NCI-H510A treated with DMSO at 0.1 percent for 48 hours (cell line): ENCODE data around the gene CDC14A.
"Not testable (repeated sequence)": the region's sequence is repeated elsewhere in the genome, so short reads cannot be mapped to it uniquely, and the experiment has no call there.

ENCODE experiments used
- DNase-seq: peaks from one replicate; lab custom pipeline; 2025; lab: John Stamatoyannopoulos, UW

The CDC14A gene

GRCh38 chr1:100404821-100405220, 52.5 kb downstream of the CDC14A start:
- no peak for DNase-seq

DNA sequence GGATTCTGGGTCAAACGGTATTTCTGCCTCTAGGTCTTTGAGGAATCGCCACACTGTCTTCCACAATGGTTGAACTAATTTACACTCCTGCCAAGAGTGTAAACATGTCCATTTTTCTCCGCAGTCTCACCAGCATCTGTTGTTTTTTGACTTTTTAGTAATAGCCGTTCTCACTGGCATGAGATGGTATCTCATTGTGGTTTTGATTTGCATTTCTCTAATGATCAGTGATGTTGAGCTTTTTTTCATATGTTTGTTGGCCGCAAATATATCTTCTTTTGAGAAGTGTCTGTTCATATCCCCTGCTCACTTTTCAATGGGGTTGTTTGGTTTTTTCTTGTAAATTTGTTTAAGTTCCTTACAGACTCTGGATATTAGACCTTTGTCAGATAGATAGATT, 53.6 kb downstream of the CDC14A start:
- DNase-seq, result not testable (repeated sequence)

DNA sequence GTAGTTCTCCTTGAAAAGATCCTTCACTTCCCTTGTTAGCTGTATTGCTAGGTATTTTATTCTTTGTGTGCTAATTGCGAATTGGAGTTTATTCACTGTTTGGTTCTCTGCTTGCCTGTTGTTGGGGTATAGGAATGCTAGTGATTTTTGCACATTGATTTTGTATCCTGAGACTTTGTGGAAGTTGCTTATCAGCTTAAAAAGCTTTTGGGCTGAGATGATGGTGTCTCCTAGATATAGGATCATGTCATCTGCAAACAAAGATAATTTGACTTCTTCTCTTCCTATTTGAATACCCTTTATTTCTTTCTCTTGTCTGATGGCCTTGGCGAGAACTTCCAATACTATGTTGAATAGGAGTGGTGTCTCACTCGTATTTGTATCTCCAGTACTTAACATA, 55.1 kb downstream of the CDC14A start:
- not testable (repeated sequence) for DNase-seq

- no peak for DNase-seq
Measured at GRCh38 chr1:100411019-100411418, 58.7 kb downstream of the CDC14A start.

DNA sequence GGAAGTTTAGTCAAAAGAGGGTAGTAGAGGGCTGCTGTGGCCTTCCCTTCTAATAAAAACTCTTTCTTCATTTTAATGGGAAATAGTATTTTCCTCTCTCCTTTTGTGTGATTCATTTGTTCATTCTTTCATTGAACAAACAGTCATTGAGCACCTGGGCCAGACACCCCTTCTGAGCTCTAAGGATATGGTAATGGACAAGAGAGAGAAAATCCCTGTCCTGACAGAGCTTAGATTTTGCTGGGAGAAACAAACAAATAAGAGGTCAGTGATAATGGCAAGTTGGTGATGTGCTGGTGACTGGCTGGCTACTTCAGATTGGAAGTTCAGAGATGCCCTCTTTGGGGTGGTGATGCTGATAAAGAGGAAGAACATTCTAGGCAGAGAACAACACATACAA, 59.3 kb downstream of the CDC14A start:
- no peak for DNase-seq

DNA sequence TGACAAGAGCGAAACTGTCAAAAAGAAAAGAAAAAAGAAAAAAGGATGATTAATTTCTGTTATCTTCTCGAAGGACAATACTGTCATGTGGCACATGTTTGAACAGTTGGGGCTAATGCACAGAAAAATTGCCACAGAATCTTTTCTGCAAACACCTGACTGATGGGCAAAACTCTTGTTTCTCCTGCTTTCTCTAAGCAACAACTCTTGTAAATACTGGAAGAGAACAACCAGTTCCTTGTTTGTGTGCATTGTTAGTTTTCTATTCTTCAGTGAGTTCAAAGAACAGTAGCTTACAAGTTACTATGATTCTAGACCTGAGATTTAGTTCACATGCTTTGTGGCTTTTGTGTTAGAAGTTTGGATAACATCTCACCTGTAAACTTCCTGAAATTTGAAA, 60.7 kb downstream of the CDC14A start:
- DNase-seq, result no peak

DNA sequence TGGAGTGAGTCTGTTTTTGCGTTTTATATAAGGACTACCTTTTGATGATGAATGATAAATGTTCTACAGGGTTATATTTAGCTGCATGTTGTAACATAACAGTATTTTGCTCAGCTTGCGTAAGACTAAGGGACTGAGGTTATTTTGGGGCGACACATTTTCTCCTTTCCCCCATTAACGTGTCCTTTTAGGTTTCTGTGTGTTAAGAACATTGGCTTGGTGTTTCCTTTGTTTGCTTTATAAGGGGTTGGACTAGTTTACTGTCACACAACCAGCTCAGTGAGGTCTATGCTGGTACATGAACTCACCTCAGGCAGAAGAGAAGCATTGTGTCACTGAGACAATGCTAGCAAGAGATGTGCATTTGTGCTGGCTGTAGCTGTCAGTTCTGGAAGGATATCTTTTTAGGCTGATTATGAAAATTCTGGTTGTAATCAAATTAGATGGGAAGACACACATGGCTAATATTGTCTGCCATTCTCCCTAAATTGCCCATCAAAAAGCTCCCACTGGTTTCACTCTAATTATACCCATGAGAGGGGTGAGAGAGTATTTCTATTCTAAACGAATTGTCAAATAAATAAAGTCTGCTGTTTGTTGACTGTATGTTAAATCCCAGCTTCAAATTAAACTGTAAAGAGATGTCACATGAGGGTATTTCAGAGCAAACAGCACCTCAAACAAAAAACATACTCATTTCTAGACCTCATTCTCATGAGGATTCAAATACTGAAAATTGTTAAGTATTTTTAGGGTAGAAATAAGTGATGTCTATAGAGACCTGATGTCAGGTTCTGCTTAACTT, 62.6 kb downstream of the CDC14A start:
- no peak for DNase-seq

- DNase-seq, result peak; percentile 12
Measured at GRCh38 chr1:100415498-100415778, 63.1 kb downstream of the CDC14A start.

DNA sequence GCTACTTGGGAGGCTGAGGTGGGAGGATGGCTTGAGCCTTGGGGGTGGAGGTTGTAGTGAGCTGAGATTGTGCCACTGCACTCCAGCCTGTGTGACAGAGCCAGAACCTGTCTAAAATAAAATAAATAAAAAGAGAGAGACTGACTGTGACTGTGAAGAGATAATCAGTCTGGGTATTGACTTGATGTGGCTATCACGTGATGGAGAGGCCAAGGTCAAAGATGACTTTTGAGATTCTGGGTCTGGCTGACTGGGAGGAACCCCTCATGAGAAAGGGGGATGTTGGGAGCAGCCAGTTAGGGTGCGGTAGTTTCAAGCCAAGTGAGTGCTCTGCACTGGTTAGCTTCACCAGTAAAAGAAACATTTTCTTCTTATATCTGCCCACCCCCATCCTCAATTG, 66.8 kb downstream of the CDC14A start:
- no peak for DNase-seq

DNA sequence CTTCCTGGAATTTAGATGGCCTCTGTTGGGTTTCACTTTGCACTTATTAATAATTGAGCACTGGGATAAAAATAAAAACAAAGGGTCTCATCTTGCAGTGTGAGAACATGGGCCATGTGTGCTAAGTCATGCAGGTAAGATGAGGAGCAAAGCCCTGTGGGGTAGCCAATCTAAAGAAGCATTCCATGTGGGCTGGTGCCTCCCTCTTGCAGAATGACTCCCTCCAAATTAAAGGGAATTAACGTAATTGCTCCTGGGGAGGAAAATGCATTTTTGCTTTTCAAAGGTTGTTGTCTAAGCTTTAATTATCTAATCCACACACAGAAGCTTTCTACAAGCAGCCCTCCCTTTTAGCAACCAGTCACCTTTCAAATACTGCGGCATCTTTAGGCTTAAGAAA, 69.8 kb downstream of the CDC14A start:
- DNase-seq, result no peak

GRCh38 chr1:100423832-100424337, 71.6 kb downstream of the CDC14A start:
- no peak for DNase-seq

DNA sequence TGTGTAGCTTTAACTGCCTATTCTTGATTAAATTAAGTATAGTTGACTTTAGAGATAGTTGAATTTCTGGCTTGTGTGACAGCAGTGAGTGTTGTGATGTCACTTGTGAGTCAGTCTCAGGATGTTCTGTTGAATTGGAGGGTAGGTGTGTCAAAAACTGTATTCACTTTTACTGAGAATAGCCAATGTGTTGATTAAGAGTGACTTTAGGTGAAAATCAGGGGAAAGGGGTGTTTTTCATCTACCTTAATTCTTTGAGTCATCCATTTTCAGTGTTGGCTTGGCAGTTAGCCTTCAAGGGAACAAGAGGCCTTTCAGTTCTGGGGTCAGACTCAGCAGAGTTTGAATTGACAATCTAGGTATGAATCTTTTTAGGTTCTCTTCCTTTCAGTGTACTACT, 75.9 kb downstream of the CDC14A start:
- no peak for DNase-seq

- peak; percentile 52 for DNase-seq
Measured at GRCh38 chr1:100430325-100430756, 78.0 kb downstream of the CDC14A start.

DNA sequence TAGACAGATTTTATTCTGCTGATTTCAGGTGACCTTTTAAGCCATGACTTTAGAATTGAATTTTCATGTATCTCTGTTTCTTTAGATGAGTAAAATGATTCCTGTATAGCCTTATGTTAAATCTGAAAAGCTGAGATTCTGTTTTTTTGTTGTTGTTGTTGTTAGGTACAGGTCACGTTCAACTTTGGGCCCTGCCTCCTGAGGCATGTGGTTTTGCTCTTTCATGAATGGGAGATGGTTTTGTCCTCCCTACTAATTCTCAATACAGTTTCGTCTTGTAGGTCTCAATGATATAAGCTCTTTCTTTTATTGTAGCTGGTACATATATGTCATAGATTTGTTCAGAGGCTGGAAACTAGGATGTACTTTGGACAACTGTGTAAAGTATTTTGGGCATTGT, 79.6 kb downstream of the CDC14A start:
- DNase-seq, result no peak

DNA sequence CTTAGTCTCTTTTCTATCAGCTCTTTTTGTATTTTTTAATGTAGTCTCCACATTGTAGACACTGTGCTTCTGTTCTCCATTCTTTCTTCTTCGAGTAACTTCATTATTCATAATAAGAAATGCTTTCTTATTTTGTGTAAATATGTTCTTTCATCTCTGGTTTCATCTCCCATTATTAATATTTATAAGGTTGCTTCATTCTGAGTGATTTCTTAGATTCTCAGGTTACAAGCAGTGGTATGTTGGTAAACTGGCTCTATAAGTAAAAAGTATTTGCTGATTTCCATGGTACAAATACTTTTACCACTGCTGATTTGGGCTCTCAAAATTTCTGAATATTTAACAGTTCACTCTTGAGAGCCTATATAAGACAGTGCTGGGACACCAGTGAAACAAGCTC, 81.3 kb downstream of the CDC14A start:
- DNase-seq, result no peak

DNA sequence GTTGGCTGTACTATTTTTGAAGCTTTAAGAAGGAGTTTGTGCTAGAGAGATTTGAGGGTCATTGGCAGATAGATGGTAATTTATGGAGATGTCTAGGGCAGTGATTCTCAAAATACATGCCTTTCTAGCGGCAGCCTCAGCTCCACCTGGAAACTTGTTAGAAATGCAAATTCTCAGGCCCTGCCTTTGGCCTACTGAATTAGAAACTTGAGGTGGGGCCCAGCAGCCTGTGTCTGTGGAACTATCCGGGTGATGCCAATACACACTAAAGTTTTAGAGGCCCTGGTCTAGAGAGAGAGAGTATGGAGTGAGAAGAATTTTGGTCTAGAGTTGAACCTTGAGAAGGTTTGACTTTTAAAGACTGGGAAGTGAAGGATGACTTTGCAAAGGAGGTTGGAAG, 82.5 kb downstream of the CDC14A start:
- DNase-seq, result no peak

GRCh38 chr1:100438375-100438774, 86.1 kb downstream of the CDC14A start:
- no peak for DNase-seq

DNA sequence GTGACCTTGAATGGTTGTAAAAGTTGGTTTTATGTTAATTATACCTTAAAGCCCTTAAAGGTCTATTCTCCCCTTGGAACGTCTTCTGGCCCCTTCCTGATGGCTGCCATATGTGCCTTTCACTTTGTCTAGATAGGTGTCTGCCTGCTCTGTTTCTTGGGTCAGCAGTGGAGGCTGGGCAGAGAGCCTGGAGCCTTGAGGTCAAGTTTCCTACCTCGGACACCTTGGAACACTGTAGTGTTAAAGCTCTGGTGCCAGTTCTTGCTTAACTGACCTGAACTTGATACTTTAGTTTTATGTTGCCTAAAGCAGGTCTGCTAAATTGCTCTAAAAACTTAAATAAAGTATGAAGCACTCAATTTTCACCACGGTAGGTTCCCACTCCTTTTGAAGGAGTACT, 86.5 kb downstream of the CDC14A start:
- DNase-seq, result no peak

GRCh38 chr1:100440075-100440809, 87.9 kb downstream of the CDC14A start:
- peak; percentile 45 for DNase-seq

GRCh38 chr1:100441146-100441545, 88.8 kb downstream of the CDC14A start:
- DNase-seq, result no peak

DNA sequence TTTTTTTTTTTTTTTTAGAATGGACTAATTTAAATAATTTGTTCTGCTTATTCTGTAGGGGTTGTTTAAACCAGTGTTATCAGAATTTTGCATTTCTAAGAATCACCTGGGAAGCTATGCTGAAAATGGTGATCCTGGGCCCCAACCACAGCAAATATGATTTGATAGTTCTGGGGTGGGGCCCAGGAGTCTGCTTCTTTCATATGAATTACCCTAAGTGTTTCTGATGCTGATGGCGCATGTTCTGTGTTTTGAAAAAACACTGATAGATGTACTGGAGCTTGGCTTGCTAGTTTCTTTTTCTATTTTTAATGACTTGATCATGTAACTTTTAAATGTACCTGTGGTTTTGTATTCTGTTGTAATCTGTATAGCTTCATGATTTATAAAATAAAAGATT, 89.3 kb downstream of the CDC14A start:
- no peak for DNase-seq

GRCh38 chr1:100443811-100444571, 91.7 kb downstream of the CDC14A start:
- no peak for DNase-seq

- DNase-seq, result no peak
Measured at GRCh38 chr1:100445565-100445964, 93.3 kb downstream of the CDC14A start.
